Measurements from ENCODE around the gene MEMO1.
"Not testable (repeated sequence)": the region's sequence is repeated elsewhere in the genome, so short reads cannot be mapped to it uniquely, and the experiment has no call there.

MEMO1 gene

GRCh38 chr2:31966402-31966801, 44.4 kb downstream of the MEMO1 start:
- ATAC-seq: not testable (repeated sequence)

GRCh38 chr2:31965094-31965493, 45.7 kb downstream of the MEMO1 start:
- ATAC-seq: no peak
- no peak for TF ChIP-seq ZNF8 (CRISPR knock-in tag; IDR thresholded peaks at IDR 0.05)
- TF ChIP-seq ARNTL (CRISPR knock-in tag; IDR thresholded peaks at IDR 0.05; ENCODE audit: borderline replicate concordance, low read depth): no peak
- no peak for TF ChIP-seq TSHZ2 (CRISPR knock-in tag; IDR thresholded peaks at IDR 0.05)
- no peak for TF ChIP-seq ZC3H10 (CRISPR knock-in tag; IDR thresholded peaks at IDR 0.05)
- no peak for TF ChIP-seq ZFP3 (CRISPR knock-in tag; IDR thresholded peaks at IDR 0.05)
- no peak for TF ChIP-seq CREB5 (CRISPR knock-in tag; IDR thresholded peaks at IDR 0.05; ENCODE audit: low read depth)
- TF ChIP-seq CSRNP3 (CRISPR knock-in tag; IDR thresholded peaks at IDR 0.05): no peak
- TF ChIP-seq ESRRG (CRISPR knock-in tag; IDR thresholded peaks at IDR 0.05): no peak
- no peak for TF ChIP-seq BACH2 (CRISPR knock-in tag; IDR thresholded peaks at IDR 0.05; ENCODE audit: borderline replicate concordance)
- TF ChIP-seq TCF4 (CRISPR knock-in tag; IDR thresholded peaks at IDR 0.05; ENCODE audit: borderline replicate concordance): no peak
- TF ChIP-seq RARB (CRISPR knock-in tag; IDR thresholded peaks at IDR 0.05): no peak
- no peak for TF ChIP-seq POU6F1 (CRISPR knock-in tag; IDR thresholded peaks at IDR 0.05; ENCODE audit: borderline replicate concordance, low read depth)
- no peak for TF ChIP-seq PATZ1 (CRISPR knock-in tag; IDR thresholded peaks at IDR 0.05; ENCODE audit: borderline replicate concordance)
- TF ChIP-seq PPARA (CRISPR knock-in tag; IDR thresholded peaks at IDR 0.05; ENCODE audit: borderline replicate concordance): no peak
- no peak for TF ChIP-seq TOX (CRISPR knock-in tag; IDR thresholded peaks at IDR 0.05; ENCODE audit: borderline replicate concordance)
- no peak for TF ChIP-seq SNAI2 (CRISPR knock-in tag; IDR thresholded peaks at IDR 0.05)
- TF ChIP-seq CSDC2 (CRISPR knock-in tag; IDR thresholded peaks at IDR 0.05): no peak
- no peak for TF ChIP-seq OSR1 (CRISPR knock-in tag; IDR thresholded peaks at IDR 0.05)
- TF ChIP-seq ZNF70 (CRISPR knock-in tag; IDR thresholded peaks at IDR 0.05): no peak

- TF ChIP-seq GLIS3 (CRISPR knock-in tag; IDR thresholded peaks at IDR 0.05): no peak
- no peak for TF ChIP-seq ESRRG (CRISPR knock-in tag; IDR thresholded peaks at IDR 0.05)
- no peak for TF ChIP-seq ZNF8 (CRISPR knock-in tag; IDR thresholded peaks at IDR 0.05)
- no peak for TF ChIP-seq BACH2 (CRISPR knock-in tag; IDR thresholded peaks at IDR 0.05; ENCODE audit: borderline replicate concordance)
- no peak for TF ChIP-seq SNAI2 (CRISPR knock-in tag; IDR thresholded peaks at IDR 0.05)
- TF ChIP-seq PATZ1 (CRISPR knock-in tag; IDR thresholded peaks at IDR 0.05; ENCODE audit: borderline replicate concordance): no peak
- TF ChIP-seq ZNF565 (CRISPR knock-in tag; conservative IDR thresholded peaks at IDR 0.05; ENCODE audit: low read depth): no peak
- TF ChIP-seq OSR1 (CRISPR knock-in tag; IDR thresholded peaks at IDR 0.05): no peak
- TF ChIP-seq CSDC2 (CRISPR knock-in tag; IDR thresholded peaks at IDR 0.05): no peak
- ATAC-seq: no peak
These were observed 47.9 kb downstream of the MEMO1 start for GRCh38 chr2:31962757-31963361.
